HepG2 (cell line): Measurements from ENCODE around the gene CSPG5.

Experiments used
- ARNT2 ChIP-seq: sonication (generic); formaldehyde crosslinking; IDR thresholded peaks from 2 replicates; pipeline ENCODE4 v1.8.0; 2022; ENCODE audit warnings: mild to moderate bottlenecking, low read depth, missing genetic modification reagents, moderate library complexity
- BORCS8-MEF2B ChIP-seq: sonication (generic); formaldehyde crosslinking; IDR thresholded peaks from 2 replicates; pipeline ENCODE4 v1.8.0; 2022; ENCODE audit warnings: mild to moderate bottlenecking, missing genetic modification reagents
- NCOA5 ChIP-seq: sonication (generic); formaldehyde crosslinking; IDR thresholded peaks from 2 replicates; pipeline ENCODE4 v1.4.0; 2020; ENCODE audit warnings: missing genetic modification reagents
- NR2C2 ChIP-seq: sonication (generic); formaldehyde crosslinking; IDR thresholded peaks from 2 replicates; pipeline ENCODE4 v1.4.0; 2020; ENCODE audit warnings: missing genetic modification reagents, mild to moderate bottlenecking, moderate library complexity, borderline replicate concordance
- POLR2A ChIP-seq, 2 experiments: IDR thresholded peaks; 2 replicates each; pipeline ENCODE4 v1.6.1; 2011; ENCODE audit warnings: low read depth in 2 of 2, low read length in 2 of 2, mild to moderate bottlenecking in 1 of 2, moderate library complexity in 1 of 2; ENCODE audit not compliant: insufficient read depth in 1 of 2
- SRF ChIP-seq: IDR thresholded peaks from 2 replicates; pipeline ENCODE4 v1.6.1; 2011; ENCODE audit warnings: mild to moderate bottlenecking, low read depth, low read length, moderate library complexity
- TF ChIP-seq, protein P1 (sequence below): sonication (generic); formaldehyde crosslinking; IDR thresholded peaks from 2 replicates; pipeline ENCODE4 v1.5.0; 2020; ENCODE audit warnings: mild to moderate bottlenecking, missing genetic modification reagents, moderate library complexity
- TF ChIP-seq, protein P2 (sequence below): sonication (generic); formaldehyde crosslinking; IDR thresholded peaks from 2 replicates; pipeline ENCODE4 v1.4.0; 2020; ENCODE audit warnings: missing genetic modification reagents; ENCODE audit errors: not compliant biosample characterization
- TF ChIP-seq, protein P3 (sequence below): sonication (generic); formaldehyde crosslinking; IDR thresholded peaks from 2 replicates; pipeline ENCODE4 v1.4.0; 2020; ENCODE audit warnings: missing genetic modification reagents, borderline replicate concordance
- TF ChIP-seq, protein P4 (sequence below): IDR thresholded peaks from 2 replicates; pipeline ENCODE4 v1.6.1; 2016; ENCODE audit warnings: missing genetic modification reagents, missing compliant biosample characterization
- TF ChIP-seq, protein P5 (sequence below): IDR thresholded peaks from 2 replicates; pipeline ENCODE4 v1.6.1; 2016
- TF ChIP-seq, protein P6 (sequence below): sonication (generic); formaldehyde crosslinking; IDR thresholded peaks from 2 replicates; pipeline ENCODE4 v1.5.0; 2020; ENCODE audit warnings: missing genetic modification reagents, mild to moderate bottlenecking, borderline replicate concordance

DNA sequence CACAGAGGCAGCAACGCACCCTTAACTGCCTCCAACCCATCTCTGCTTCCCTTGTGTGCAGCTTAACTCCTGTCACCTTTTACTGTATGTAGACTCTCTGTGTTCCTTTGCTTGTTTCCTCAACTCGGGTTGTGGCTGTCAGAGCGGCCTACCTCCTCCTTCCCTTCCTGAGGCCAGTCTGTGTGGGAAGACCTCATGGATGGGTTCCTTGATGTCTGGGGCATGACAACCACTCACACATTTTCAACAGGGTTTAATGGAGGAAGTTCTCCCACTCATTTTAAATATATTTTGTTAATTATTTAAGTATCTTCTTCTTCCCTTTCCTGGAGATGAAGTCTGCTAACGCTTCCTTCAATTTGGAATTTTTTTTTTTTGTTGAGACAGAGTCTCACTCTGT is 1.8 kb upstream of the CSPG5 start:
- TF ChIP-seq, protein P1, sequence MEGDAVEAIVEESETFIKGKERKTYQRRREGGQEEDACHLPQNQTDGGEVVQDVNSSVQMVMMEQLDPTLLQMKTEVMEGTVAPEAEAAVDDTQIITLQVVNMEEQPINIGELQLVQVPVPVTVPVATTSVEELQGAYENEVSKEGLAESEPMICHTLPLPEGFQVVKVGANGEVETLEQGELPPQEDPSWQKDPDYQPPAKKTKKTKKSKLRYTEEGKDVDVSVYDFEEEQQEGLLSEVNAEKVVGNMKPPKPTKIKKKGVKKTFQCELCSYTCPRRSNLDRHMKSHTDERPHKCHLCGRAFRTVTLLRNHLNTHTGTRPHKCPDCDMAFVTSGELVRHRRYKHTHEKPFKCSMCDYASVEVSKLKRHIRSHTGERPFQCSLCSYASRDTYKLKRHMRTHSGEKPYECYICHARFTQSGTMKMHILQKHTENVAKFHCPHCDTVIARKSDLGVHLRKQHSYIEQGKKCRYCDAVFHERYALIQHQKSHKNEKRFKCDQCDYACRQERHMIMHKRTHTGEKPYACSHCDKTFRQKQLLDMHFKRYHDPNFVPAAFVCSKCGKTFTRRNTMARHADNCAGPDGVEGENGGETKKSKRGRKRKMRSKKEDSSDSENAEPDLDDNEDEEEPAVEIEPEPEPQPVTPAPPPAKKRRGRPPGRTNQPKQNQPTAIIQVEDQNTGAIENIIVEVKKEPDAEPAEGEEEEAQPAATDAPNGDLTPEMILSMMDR (CRISPR knock-in tag) = no peak
- TF ChIP-seq, protein P2, sequence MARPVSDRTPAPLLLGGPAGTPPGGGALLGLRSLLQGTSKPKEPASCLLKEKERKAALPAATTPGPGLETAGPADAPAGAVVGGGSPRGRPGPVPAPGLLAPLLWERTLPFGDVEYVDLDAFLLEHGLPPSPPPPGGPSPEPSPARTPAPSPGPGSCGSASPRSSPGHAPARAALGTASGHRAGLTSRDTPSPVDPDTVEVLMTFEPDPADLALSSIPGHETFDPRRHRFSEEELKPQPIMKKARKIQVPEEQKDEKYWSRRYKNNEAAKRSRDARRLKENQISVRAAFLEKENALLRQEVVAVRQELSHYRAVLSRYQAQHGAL = no peak
- TF ChIP-seq POLR2A (IDR thresholded peaks at IDR 0.05; ENCODE audit: insufficient read depth in 1 of 2, low read depth in 2 of 2, low read length in 2 of 2) (no peak), NR2C2 (CRISPR knock-in tag) (no peak), SRF (no peak), ARNT2 (CRISPR knock-in tag) (no peak), NCOA5 (CRISPR knock-in tag) (no peak), BORCS8-MEF2B (CRISPR knock-in tag) (no peak)
- TF ChIP-seq, protein P3, sequence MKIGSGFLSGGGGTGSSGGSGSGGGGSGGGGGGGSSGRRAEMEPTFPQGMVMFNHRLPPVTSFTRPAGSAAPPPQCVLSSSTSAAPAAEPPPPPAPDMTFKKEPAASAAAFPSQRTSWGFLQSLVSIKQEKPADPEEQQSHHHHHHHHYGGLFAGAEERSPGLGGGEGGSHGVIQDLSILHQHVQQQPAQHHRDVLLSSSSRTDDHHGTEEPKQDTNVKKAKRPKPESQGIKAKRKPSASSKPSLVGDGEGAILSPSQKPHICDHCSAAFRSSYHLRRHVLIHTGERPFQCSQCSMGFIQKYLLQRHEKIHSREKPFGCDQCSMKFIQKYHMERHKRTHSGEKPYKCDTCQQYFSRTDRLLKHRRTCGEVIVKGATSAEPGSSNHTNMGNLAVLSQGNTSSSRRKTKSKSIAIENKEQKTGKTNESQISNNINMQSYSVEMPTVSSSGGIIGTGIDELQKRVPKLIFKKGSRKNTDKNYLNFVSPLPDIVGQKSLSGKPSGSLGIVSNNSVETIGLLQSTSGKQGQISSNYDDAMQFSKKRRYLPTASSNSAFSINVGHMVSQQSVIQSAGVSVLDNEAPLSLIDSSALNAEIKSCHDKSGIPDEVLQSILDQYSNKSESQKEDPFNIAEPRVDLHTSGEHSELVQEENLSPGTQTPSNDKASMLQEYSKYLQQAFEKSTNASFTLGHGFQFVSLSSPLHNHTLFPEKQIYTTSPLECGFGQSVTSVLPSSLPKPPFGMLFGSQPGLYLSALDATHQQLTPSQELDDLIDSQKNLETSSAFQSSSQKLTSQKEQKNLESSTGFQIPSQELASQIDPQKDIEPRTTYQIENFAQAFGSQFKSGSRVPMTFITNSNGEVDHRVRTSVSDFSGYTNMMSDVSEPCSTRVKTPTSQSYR = no peak
- TF ChIP-seq, protein P4, sequence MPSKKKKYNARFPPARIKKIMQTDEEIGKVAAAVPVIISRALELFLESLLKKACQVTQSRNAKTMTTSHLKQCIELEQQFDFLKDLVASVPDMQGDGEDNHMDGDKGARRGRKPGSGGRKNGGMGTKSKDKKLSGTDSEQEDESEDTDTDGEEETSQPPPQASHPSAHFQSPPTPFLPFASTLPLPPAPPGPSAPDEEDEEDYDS (CRISPR knock-in tag) = no peak
- TF ChIP-seq, protein P5, sequence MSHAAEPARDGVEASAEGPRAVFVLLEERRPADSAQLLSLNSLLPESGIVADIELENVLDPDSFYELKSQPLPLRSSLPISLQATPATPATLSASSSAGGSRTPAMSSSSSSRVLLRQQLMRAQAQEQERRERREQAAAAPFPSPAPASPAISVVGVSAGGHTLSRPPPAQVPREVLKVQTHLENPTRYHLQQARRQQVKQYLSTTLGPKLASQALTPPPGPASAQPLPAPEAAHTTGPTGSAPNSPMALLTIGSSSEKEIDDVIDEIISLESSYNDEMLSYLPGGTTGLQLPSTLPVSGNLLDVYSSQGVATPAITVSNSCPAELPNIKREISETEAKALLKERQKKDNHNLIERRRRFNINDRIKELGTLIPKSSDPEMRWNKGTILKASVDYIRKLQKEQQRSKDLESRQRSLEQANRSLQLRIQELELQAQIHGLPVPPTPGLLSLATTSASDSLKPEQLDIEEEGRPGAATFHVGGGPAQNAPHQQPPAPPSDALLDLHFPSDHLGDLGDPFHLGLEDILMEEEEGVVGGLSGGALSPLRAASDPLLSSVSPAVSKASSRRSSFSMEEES = no peak
- TF ChIP-seq, protein P6, sequence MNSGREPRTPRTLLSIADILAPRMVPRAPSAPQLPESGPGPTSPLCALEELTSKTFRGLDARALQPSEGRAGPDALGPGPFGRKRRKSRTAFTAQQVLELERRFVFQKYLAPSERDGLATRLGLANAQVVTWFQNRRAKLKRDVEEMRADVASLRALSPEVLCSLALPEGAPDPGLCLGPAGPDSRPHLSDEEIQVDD (CRISPR knock-in tag) = no peak
